ENCODE data around the gene TPSB2.
A peak's percentile ranks its signal among the peaks of the same experiment; 100 is the strongest.
"Not testable (repeated sequence)": the region's sequence is repeated elsewhere in the genome, so short reads cannot be mapped to it uniquely, and the experiment has no call there.

Gene TPSB2

GRCh38 chr16:1199347-1200013 is 30.5 kb downstream of the TPSB2 start:
- no peak for DNase-seq

- not testable (repeated sequence) for DNase-seq
Measured at GRCh38 chr16:1198671-1199346, 31.2 kb downstream of the TPSB2 start.

GRCh38 chr16:1198194-1198593 is 31.8 kb downstream of the TPSB2 start:
- no peak for DNase-seq

- no peak for DNase-seq
Measured at GRCh38 chr16:1197237-1197866, 32.6 kb downstream of the TPSB2 start.

- DNase-seq = no peak
Measured at GRCh38 chr16:1196494-1196893, 33.5 kb downstream of the TPSB2 start.

GRCh38 chr16:1195393-1195666 is 34.7 kb downstream of the TPSB2 start:
- no peak for DNase-seq

GRCh38 chr16:1194665-1195392 is 35.2 kb downstream of the TPSB2 start:
- peak; percentile 31 for DNase-seq

GRCh38 chr16:1193825-1194581 is 36.0 kb downstream of the TPSB2 start:
- DNase-seq = no peak

- no peak for DNase-seq
Measured at GRCh38 chr16:1193143-1193824, 36.7 kb downstream of the TPSB2 start.

GRCh38 chr16:1192384-1193073 is 37.5 kb downstream of the TPSB2 start:
- no peak for DNase-seq

- not testable (repeated sequence) for DNase-seq
Measured at GRCh38 chr16:1190789-1191188, 39.2 kb downstream of the TPSB2 start.

GRCh38 chr16:1189455-1189854 is 40.5 kb downstream of the TPSB2 start:
- DNase-seq = no peak

GRCh38 chr16:1188432-1189189 is 41.4 kb downstream of the TPSB2 start:
- DNase-seq = peak; percentile 51

- not testable (repeated sequence) for DNase-seq
Measured at GRCh38 chr16:1185460-1186207, 44.4 kb downstream of the TPSB2 start.

- no peak for DNase-seq
Measured at GRCh38 chr16:1184980-1185379, 45.0 kb downstream of the TPSB2 start.

GRCh38 chr16:1184156-1184868 is 45.7 kb downstream of the TPSB2 start:
- DNase-seq = no peak

- DNase-seq = no peak
Measured at GRCh38 chr16:1182950-1183907, 46.8 kb downstream of the TPSB2 start.

GRCh38 chr16:1182316-1182671 is 47.7 kb downstream of the TPSB2 start:
- no peak for DNase-seq
